Measurements from ENCODE around the gene OSBPL5. TPM values are rescaled to one million over a fixed set of nuclear protein-coding genes. Genes with fewer than 3 reads are reported as not detected.

Gene OSBPL5
- total and polyA plus RNA-seq, 9 of the 15 experiments (the other 6 are each of a cell fraction or from before 2014, with no cell fraction given) = 0.06 to 14.8 (median 3.2) TPM

GRCh38 chr11:3131330-3131941, 33.7 kb downstream of the OSBPL5 start:
- Histone ChIP-seq H3K4me2 (ENCODE audit: insufficient read depth, low read length) (no peak overlapping the region), H3K4me1 (replicated peaks in 1 of 2; ENCODE audit: control insufficient read depth in 2 of 2, insufficient read depth in 2 of 2, low read length in 2 of 2) (peaks cover 0 to 55% of the 10 kb centered on the region in 2 experiments; a peak in 2 of 5 replicates), H2AFZ (ENCODE audit: low read depth, low read length) (no peak overlapping the region), H3K4me3 (no peak overlapping the region), H4K20me1 (replicated peaks; ENCODE audit: control insufficient read depth, insufficient read depth, low read length) (peaks cover 16% of the 10 kb centered on the region; the same call in 1 of the 2 replicates), H3K9me3 (replicated peaks; ENCODE audit: control insufficient read depth, insufficient read depth, low read depth, low read length) (no peaks in the 10 kb centered on the region), H3K79me2 (ENCODE audit: control insufficient read depth, insufficient read depth, low read length) (no peaks in the 10 kb centered on the region), H3K36me3 (ENCODE audit: control insufficient read depth, insufficient read depth, low read length) (0 out of 3 replicates have a peak, but pooled peaks cover 2% of the 10 kb centered on the region), H3K9me1 (ENCODE audit: control insufficient read depth, insufficient read depth, low read length) (peaks cover 3% of the 10 kb centered on the region), H3K27me3 (ENCODE audit: control insufficient read depth in 2 of 2, insufficient read depth in 2 of 2, low read length in 2 of 2) (no peaks in the 10 kb centered on the region), H3K27ac (ENCODE audit: extremely low read depth, low read depth, low read length) (no peak overlapping the region), H3K9ac (ENCODE audit: insufficient read depth in 1 of 2, low read depth in 2 of 2, low read length in 2 of 2) (no peak overlapping the region)
- ChIA-PET POLR2A (interaction anchor here (0.6 kb wide), 1 partner anchor 189 kb away, joined by 3 read pairs; no protein-coding TSS in a partner anchor), CTCF (ENCODE audit: low intra/inter-chr PET ratio) (no interaction called here)
- TF ChIP-seq MIER1 (IDR thresholded peaks at IDR 0.05; ENCODE audit: low read depth) = no peak
- TF ChIP-seq ZFP1 (CRISPR knock-in tag; IDR thresholded peaks at IDR 0.05) = no peak
- 0 out of 2 replicates have a peak, but pooled peaks have one; percentile 20 for TF ChIP-seq ZBTB26 (CRISPR knock-in tag; IDR thresholded peaks at IDR 0.05)
- TF ChIP-seq NFRKB (IDR thresholded peaks at IDR 0.05; ENCODE audit: low read depth) = no peak
- TF ChIP-seq KDM1A (IDR thresholded peaks at IDR 0.05) = peak in 1 of 2 experiments; percentile 61; a peak in 1 of 4 replicates
- TF ChIP-seq POLR2B (IDR thresholded peaks at IDR 0.05; ENCODE audit: low read depth, partially characterized antibody) = peak; percentile 21
- TF ChIP-seq MTA1 (IDR thresholded peaks at IDR 0.05; ENCODE audit: borderline replicate concordance) = 0 out of 2 replicates have a peak, but pooled peaks have one; percentile 20
- peak; percentile 58; the same call in 1 of the 2 replicates for TF ChIP-seq EHMT2 (IDR thresholded peaks at IDR 0.05)
- ATAC-seq (no peak), FAIRE-seq (no peak), DNase-seq (ENCODE audit: extremely low read depth in 1 of 4, low spot score in 3 of 4) (no peak)
- in situ Hi-C loops (cut with MboI) = no loop called here
- intact Hi-C loops (cut with micrococcal nuclease) = no loop called here
- no TSS peak for BruUV-seq (replicated peaks)
- WGBS (ENCODE audit: insufficient coverage, low coverage, missing lambda C conversion rate) = 10% methylated on average over 1 of the region's 2 CpGs
